ENCODE results near the gene TTLL9. TPM values are rescaled to one million over a fixed set of nuclear protein-coding genes. Genes with fewer than 3 reads are reported as not detected.
"Not testable (repeated sequence)": the region's sequence is repeated elsewhere in the genome, so short reads cannot be mapped to it uniquely, and the experiment has no call there.

The TTLL9 gene
- polyA plus RNA-seq, 1 of the 3 experiments (the other 2 are of a cell fraction): 0.23 TPM

DNA sequence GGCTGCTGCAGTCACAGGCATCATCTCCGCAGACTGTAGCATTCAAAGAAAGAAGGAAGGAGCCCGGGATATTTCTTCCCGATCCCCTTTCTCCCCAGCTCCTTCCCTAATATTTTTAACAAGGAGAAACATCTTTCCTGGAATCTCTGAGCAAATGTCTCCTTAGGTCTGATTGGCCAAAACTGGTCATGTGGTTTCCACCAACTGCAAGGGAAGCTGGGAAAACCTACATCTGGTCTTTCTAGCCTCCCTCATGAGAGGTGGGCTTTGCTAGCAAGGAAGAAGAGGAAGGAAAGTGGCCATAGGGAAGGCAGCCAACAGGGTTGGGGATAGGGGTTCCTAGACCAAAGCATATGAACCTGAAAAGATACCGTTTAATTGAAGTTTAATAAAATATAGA is 46.3 kb downstream of the TTLL9 start:
- Histone ChIP-seq H3K9ac (no peak overlapping the region), H3K36me3 (replicated peaks in 1 of 2; ENCODE audit: control insufficient read depth in 1 of 2, insufficient read depth in 2 of 2, low read length in 1 of 2) (no peaks in the 10 kb centered on the region), H3K9me2 (no peaks in the 10 kb centered on the region), H3K27ac (ENCODE audit: low read depth in 2 of 2, low read length in 1 of 2) (no peak overlapping the region), H3K4me1 (ENCODE audit: control insufficient read depth in 1 of 2, insufficient read depth in 2 of 2, low read depth in 1 of 2, low read length in 1 of 2) (peaks cover 0 to 14% of the 10 kb centered on the region in 2 experiments; a peak in 1 of 4 replicates), H3K27me3 (ENCODE audit: insufficient read depth) (no peaks in the 10 kb centered on the region), H4K20me1 (ENCODE audit: insufficient read depth) (no peaks in the 10 kb centered on the region), H3K4me3 (ENCODE audit: low read depth in 2 of 2, low read length in 1 of 2) (no peak overlapping the region), H3K4me2 (no peak overlapping the region), H3F3A (replicated peaks; ENCODE audit: insufficient read depth) (no peaks in the 10 kb centered on the region), H2AFZ (ENCODE audit: low read depth) (no peak overlapping the region), H3K9me3 (no peaks in the 10 kb centered on the region), H3K79me2 (ENCODE audit: insufficient read depth) (no peaks in the 10 kb centered on the region)
- TF ChIP-seq ELF1 (IDR thresholded peaks at IDR 0.05): no peak
- TF ChIP-seq, protein P1, sequence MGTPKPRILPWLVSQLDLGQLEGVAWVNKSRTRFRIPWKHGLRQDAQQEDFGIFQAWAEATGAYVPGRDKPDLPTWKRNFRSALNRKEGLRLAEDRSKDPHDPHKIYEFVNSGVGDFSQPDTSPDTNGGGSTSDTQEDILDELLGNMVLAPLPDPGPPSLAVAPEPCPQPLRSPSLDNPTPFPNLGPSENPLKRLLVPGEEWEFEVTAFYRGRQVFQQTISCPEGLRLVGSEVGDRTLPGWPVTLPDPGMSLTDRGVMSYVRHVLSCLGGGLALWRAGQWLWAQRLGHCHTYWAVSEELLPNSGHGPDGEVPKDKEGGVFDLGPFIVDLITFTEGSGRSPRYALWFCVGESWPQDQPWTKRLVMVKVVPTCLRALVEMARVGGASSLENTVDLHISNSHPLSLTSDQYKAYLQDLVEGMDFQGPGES (IDR thresholded peaks at IDR 0.05; ENCODE audit: low read depth, low read length): no peak
- TF ChIP-seq RFX5 (IDR thresholded peaks at IDR 0.05; ENCODE audit: low read length): no peak
- TF ChIP-seq, protein P2, sequence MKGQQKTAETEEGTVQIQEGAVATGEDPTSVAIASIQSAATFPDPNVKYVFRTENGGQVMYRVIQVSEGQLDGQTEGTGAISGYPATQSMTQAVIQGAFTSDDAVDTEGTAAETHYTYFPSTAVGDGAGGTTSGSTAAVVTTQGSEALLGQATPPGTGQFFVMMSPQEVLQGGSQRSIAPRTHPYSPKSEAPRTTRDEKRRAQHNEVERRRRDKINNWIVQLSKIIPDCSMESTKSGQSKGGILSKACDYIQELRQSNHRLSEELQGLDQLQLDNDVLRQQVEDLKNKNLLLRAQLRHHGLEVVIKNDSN (IDR thresholded peaks at IDR 0.05; ENCODE audit: borderline replicate concordance, low read depth): no peak; the same call in 1 of the 2 replicates
- TF ChIP-seq JUND (IDR thresholded peaks at IDR 0.05): no peak
- no peak for TF ChIP-seq NFIC (IDR thresholded peaks at IDR 0.05; ENCODE audit: borderline replicate concordance)
- no peak for TF ChIP-seq YY1 (IDR thresholded peaks at IDR 0.05; ENCODE audit: low read depth)
- no peak for TF ChIP-seq RXRA (IDR thresholded peaks at IDR 0.05; ENCODE audit: borderline replicate concordance, low read depth)
- no peak for TF ChIP-seq TCF12 (IDR thresholded peaks at IDR 0.05)
- TF ChIP-seq SMC3 (IDR thresholded peaks at IDR 0.05; ENCODE audit: low read depth, low read length): no peak
- TF ChIP-seq CHD2 (IDR thresholded peaks at IDR 0.05; ENCODE audit: low read length, partially characterized antibody): no peak
- TF ChIP-seq, protein P3, sequence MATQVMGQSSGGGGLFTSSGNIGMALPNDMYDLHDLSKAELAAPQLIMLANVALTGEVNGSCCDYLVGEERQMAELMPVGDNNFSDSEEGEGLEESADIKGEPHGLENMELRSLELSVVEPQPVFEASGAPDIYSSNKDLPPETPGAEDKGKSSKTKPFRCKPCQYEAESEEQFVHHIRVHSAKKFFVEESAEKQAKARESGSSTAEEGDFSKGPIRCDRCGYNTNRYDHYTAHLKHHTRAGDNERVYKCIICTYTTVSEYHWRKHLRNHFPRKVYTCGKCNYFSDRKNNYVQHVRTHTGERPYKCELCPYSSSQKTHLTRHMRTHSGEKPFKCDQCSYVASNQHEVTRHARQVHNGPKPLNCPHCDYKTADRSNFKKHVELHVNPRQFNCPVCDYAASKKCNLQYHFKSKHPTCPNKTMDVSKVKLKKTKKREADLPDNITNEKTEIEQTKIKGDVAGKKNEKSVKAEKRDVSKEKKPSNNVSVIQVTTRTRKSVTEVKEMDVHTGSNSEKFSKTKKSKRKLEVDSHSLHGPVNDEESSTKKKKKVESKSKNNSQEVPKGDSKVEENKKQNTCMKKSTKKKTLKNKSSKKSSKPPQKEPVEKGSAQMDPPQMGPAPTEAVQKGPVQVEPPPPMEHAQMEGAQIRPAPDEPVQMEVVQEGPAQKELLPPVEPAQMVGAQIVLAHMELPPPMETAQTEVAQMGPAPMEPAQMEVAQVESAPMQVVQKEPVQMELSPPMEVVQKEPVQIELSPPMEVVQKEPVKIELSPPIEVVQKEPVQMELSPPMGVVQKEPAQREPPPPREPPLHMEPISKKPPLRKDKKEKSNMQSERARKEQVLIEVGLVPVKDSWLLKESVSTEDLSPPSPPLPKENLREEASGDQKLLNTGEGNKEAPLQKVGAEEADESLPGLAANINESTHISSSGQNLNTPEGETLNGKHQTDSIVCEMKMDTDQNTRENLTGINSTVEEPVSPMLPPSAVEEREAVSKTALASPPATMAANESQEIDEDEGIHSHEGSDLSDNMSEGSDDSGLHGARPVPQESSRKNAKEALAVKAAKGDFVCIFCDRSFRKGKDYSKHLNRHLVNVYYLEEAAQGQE (IDR thresholded peaks at IDR 0.05; ENCODE audit: low read depth, low read length): no peak
- TF ChIP-seq SIN3A (IDR thresholded peaks at IDR 0.05; ENCODE audit: borderline replicate concordance, low read depth, low read length): no peak
- TF ChIP-seq, protein P4, sequence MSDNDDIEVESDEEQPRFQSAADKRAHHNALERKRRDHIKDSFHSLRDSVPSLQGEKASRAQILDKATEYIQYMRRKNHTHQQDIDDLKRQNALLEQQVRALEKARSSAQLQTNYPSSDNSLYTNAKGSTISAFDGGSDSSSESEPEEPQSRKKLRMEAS (IDR thresholded peaks at IDR 0.05; ENCODE audit: low read depth): no peak
- TF ChIP-seq, protein P5, sequence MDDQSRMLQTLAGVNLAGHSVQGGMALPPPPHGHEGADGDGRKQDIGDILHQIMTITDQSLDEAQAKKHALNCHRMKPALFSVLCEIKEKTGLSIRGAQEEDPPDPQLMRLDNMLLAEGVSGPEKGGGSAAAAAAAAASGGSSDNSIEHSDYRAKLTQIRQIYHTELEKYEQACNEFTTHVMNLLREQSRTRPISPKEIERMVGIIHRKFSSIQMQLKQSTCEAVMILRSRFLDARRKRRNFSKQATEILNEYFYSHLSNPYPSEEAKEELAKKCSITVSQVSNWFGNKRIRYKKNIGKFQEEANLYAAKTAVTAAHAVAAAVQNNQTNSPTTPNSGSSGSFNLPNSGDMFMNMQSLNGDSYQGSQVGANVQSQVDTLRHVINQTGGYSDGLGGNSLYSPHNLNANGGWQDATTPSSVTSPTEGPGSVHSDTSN (IDR thresholded peaks at IDR 0.05): no peak
- TF ChIP-seq MXI1 (IDR thresholded peaks at IDR 0.05; ENCODE audit: low read depth, low read length): no peak
- no peak for TF ChIP-seq GABPA (IDR thresholded peaks at IDR 0.05; ENCODE audit: low read depth)
- TF ChIP-seq FOXJ3 (CRISPR knock-in tag; IDR thresholded peaks at IDR 0.05): no peak
- 68% methylated on average over 4 of the region's 4 CpGs for WGBS (ENCODE audit: low lambda C conversion rate)
- DNase-seq: no peak
- POLR2A ChIA-PET: no interaction called here
- CTCF ChIA-PET: no interaction called here

DNA sequence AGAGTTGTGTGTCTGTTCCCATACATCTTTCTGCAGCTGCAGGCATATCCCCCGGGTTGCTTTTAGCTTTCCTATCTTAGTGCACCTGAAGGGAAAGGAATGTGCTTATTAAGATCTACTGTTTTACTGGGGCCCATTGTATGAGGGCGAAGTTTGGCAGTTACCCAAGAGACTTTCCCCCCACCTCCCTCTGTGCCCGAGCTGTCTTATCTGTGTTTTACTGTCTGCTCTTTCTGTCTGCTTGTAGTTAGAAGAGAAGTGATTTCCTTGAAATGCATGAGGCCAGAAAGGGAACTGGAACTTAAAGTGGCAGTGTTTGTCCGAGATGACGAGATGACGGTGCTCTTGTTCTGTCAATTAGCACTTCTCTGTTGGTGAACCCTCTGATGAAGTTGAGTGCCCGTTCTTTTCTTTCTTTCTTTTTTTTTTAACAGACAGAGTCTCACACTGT is 47.6 kb downstream of the TTLL9 start:
- H3K9me2 ChIP-seq; DNase-seq; H3K9ac ChIP-seq; H3K79me2 ChIP-seq (ENCODE audit: insufficient read depth); H3K27me3 ChIP-seq (ENCODE audit: insufficient read depth); H3K9me3 ChIP-seq; H4K20me1 ChIP-seq (ENCODE audit: insufficient read depth); H3K36me3 ChIP-seq (replicated peaks in 1 of 2; ENCODE audit: control insufficient read depth in 1 of 2, insufficient read depth in 2 of 2, low read length in 1 of 2); POLR2A ChIA-PET; H2AFZ ChIP-seq (ENCODE audit: low read depth); H3K4me1 ChIP-seq (ENCODE audit: control insufficient read depth in 1 of 2, insufficient read depth in 2 of 2, low read depth in 1 of 2, low read length in 1 of 2); H3K4me3 ChIP-seq (ENCODE audit: low read depth in 2 of 2, low read length in 1 of 2); H3K4me2 ChIP-seq; H3F3A ChIP-seq (replicated peaks; ENCODE audit: insufficient read depth): not testable (repeated sequence)
- H3K27ac ChIP-seq (ENCODE audit: low read depth in 2 of 2, low read length in 1 of 2): peak overlapping the region in 1 of 2 experiments; percentile 40; a peak in 1 of 4 replicates
- WGBS (ENCODE audit: low lambda C conversion rate): 28% methylated on average over 7 of the region's 7 CpGs
- CTCF ChIA-PET: interaction anchor here (1.1 kb wide), 1 partner anchor 9 kb away, joined by 3 read pairs; no protein-coding TSS in a partner anchor

Measured in SK-N-SH (cell line).